Esophagus muscularis mucosa (tissue), 4 donors: ENCODE data around the gene RSRC1. TPM values are rescaled to one million over a fixed set of nuclear protein-coding genes. Genes with fewer than 3 reads are reported as not detected.

Experiments used
- DNase-seq: peaks from one replicate; pipeline ENCODE4 v3.0.0-alpha.2; 2017; ENCODE audit errors: extremely low spot score
- H3K27ac ChIP-seq, 4 donors: fragments of 200-600 bp; sonication (generic); replicated peaks in 1 of 4; 1 replicate in 3 of 4; 2 replicates in 1 of 4; pipeline ENCODE4 v1.5.1; 2016 to 2019; ENCODE audit warnings: mild to moderate bottlenecking in 1 of 4
- H3K27me3 ChIP-seq, 4 donors: fragments of 200-600 bp; sonication (generic); one replicate each; pipeline versions ENCODE4 v1.5.1 to v1.6.0; 2016 to 2019
- H3K36me3 ChIP-seq, 4 donors: fragments of 200-600 bp; sonication (generic); one replicate each; pipeline ENCODE4 v1.5.1; 2016 to 2019
- H3K4me1 ChIP-seq, 4 donors: fragments of 200-600 bp; sonication (generic); one replicate each; pipeline ENCODE4 v1.5.1; 2016 to 2019
- H3K4me3 ChIP-seq, 4 donors: fragments of 200-600 bp; sonication (generic); 1 replicate in 2 of 4; 2 replicates in 2 of 4; pipeline ENCODE4 v1.5.1; 2016 to 2019; ENCODE audit warnings: mild to moderate bottlenecking in 4 of 4, moderate library complexity in 1 of 4
- H3K9me3 ChIP-seq, 4 donors: fragments of 200-600 bp; sonication (generic); 1 replicate in 3 of 4; 2 replicates in 1 of 4; pipeline ENCODE4 v1.5.1; 2016 to 2019
- EP300 ChIP-seq: sonication (generic); formaldehyde crosslinking; IDR thresholded peaks from one replicate; pipeline ENCODE4 v1.6.1; 2017; ENCODE audit warnings: antibody characterized with exemption
- POLR2A ChIP-seq: fragments of 450-650 bp; IDR thresholded peaks from one replicate; pipeline ENCODE4 v1.6.1; 2017; ENCODE audit warnings: antibody characterized with exemption, moderate library complexity, mild to moderate bottlenecking, low read depth
- POLR2AphosphoS5 ChIP-seq, 2 donors: sonication (generic); formaldehyde crosslinking; IDR thresholded peaks; one replicate each; pipeline ENCODE4 v1.6.1; 2017; ENCODE audit warnings: antibody characterized with exemption in 2 of 2
- WGBS: methylation state at CpG from one replicate; pipeline ENCODE4 v1.1.5; 2018; 5-methylcytosine and 5-hydroxymethylcytosine counted together
- intact Hi-C: fragments of 100-400 bp; cut with DNase I; formaldehyde crosslinking; loops from one replicate; pipeline ENCODE4 v1.15.1; 2023
- total RNA-seq, 4 donors: library from RNA; depleted of rRNA; stranded (reverse); fragments of >200 nt; gene quantifications; one replicate each; pipeline versions ENCODE4 v1.1.0 to v1.2.1, GENCODE V29; 2016
- TF ChIP-seq, protein P1 (sequence below), 3 experiments: fragments of 200-600 bp in 2 of 3; fragments of 450-650 bp in 1 of 3; sonication (generic) in 2 of 3; IDR thresholded peaks; one replicate each; pipeline ENCODE4 v1.5.1; 2017 to 2019; ENCODE audit warnings: antibody characterized with exemption in 3 of 3, mild to moderate bottlenecking in 2 of 3, moderate library complexity in 1 of 3

Gene RSRC1
- total RNA-seq, 4 donors from 2014 or later: 33.1 to 57.3 (median 40.6) TPM

DNA sequence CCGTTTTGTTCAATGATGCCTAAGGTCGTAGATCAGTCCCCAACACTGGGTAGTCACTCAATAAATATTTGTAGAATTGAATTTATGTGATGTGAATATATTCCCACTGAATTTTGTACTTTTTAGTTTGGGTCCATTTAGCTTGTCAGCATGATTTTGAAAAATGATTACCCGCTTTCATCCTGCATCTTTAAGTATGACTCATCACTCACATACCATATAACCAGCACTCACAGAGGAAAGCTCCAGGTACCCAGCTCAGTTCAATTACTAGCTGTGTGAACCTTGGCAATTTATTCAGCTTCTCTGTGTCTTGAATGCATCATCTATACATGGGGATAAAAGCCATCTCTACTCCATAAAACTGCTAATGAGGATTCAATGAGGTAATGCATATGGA lies 458.9 kb downstream of the RSRC1 start:
- no peak for DNase-seq
- TF ChIP-seq EP300 (no peak), POLR2A (no peak), POLR2AphosphoS5 (IDR thresholded peaks at IDR 0.05) (no peak)
- TF ChIP-seq, protein P1, sequence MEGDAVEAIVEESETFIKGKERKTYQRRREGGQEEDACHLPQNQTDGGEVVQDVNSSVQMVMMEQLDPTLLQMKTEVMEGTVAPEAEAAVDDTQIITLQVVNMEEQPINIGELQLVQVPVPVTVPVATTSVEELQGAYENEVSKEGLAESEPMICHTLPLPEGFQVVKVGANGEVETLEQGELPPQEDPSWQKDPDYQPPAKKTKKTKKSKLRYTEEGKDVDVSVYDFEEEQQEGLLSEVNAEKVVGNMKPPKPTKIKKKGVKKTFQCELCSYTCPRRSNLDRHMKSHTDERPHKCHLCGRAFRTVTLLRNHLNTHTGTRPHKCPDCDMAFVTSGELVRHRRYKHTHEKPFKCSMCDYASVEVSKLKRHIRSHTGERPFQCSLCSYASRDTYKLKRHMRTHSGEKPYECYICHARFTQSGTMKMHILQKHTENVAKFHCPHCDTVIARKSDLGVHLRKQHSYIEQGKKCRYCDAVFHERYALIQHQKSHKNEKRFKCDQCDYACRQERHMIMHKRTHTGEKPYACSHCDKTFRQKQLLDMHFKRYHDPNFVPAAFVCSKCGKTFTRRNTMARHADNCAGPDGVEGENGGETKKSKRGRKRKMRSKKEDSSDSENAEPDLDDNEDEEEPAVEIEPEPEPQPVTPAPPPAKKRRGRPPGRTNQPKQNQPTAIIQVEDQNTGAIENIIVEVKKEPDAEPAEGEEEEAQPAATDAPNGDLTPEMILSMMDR (IDR thresholded peaks at IDR 0.05): no peak
- 88% methylated on average over 3 of the region's 3 CpGs for WGBS
- Histone ChIP-seq H3K27me3 (no peaks in the 10 kb centered on the region), H3K36me3 (no peaks in the 10 kb centered on the region), H3K4me1 (peaks cover 8 to 27% (median 24%) of the 10 kb centered on the region in 4 donors), H3K4me3 (no peak overlapping the region), H3K9me3 (no peaks in the 10 kb centered on the region), H3K27ac (no peak overlapping the region)
- intact Hi-C loops: no loop called here

DNA sequence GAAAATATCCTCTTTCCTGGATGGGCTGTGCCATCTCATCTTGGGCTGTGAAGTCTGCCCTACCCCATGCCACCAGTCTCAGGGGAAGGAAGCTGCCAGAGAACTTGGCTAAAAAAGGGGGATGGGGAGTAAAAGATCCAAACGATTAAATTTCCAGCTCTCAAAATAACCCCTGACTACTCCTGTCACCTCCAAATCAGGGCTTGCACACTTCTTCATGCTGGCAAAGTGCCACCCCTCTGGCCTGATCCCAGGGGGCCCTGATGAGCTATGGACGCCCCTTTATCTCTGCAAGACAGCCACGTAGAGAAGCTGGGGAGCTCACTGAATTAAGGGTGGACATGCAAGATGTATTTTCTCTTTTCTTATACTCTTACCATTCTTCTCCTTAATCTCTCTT lies 459.9 kb downstream of the RSRC1 start:
- Histone ChIP-seq H3K9me3 (no peaks in the 10 kb centered on the region), H3K4me1 (peaks cover 8 to 27% (median 24%) of the 10 kb centered on the region in 4 donors), H3K27ac (no peak overlapping the region), H3K4me3 (no peak overlapping the region), H3K36me3 (no peaks in the 10 kb centered on the region), H3K27me3 (no peaks in the 10 kb centered on the region)
- 53% methylated on average over 3 of the region's 3 CpGs for WGBS
- intact Hi-C loops: no loop called here
- TF ChIP-seq POLR2A (no peak), EP300 (no peak), POLR2AphosphoS5 (IDR thresholded peaks at IDR 0.05) (no peak)
- TF ChIP-seq, protein P1 (IDR thresholded peaks at IDR 0.05): no peak
- no peak for DNase-seq

DNA sequence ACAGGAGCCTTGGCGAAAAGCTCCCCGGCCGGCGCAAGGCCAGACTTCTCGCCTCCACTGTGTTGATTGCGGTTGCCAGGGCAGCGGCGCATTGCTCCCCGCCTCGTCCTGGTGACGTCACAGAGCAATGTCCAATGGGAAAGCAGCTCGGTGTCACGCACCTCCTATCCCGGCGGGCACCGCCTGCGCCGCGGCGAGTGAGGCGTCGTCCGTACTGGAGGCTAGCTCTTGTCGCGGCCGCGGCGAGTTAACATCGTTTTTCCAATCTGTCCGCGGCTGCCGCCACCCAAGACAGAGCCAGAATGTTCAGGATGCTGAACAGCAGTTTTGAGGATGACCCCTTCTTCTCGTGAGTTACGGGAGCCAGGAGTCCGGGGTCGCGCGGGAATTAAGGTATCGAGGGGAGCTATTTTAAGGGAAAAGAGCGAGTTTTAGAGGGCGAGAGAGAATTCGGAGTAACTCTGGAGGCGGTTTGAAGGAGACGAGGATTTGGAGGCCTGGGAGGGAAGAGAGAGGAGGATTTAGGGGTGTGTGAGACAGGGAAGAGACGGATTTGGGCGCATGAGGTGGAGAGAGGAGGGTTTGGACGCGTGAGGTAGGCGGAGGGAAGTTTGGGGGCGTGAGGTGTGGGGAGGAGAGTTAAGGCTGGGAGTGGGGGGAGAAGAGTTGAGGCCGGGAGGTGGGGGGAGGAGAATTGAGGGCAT lies 461.3 kb downstream of the RSRC1 start, which contains the start of gene MLF1:
TSS of gene MLF1 (plus strand) at position 196 of the 704 bp plus-strand sequence. CDS start at position 303, 107 bp downstream.
- TF ChIP-seq, protein P1 (IDR thresholded peaks at IDR 0.05): no peak
- TF ChIP-seq EP300 (no peak), POLR2A (peak; percentile 32), POLR2AphosphoS5 (IDR thresholded peaks at IDR 0.05) (peak; percentile 97 to 98)
- Histone ChIP-seq H3K4me1 (peaks cover 8 to 27% (median 24%) of the 10 kb centered on the region in 4 donors), H3K9me3 (no peaks in the 10 kb centered on the region), H3K27me3 (no peaks in the 10 kb centered on the region), H3K36me3 (no peaks in the 10 kb centered on the region), H3K4me3 (peak within 1 kb of the TSS; percentile 63 to 78 (median 70)), H3K27ac (peak within 1 kb of the TSS; percentile 79 to 86 (median 85))
- peak; percentile 97 for DNase-seq
- under 1% methylated on average over 35 of the region's 51 CpGs for WGBS
- intact Hi-C loops: no loop called here

DNA sequence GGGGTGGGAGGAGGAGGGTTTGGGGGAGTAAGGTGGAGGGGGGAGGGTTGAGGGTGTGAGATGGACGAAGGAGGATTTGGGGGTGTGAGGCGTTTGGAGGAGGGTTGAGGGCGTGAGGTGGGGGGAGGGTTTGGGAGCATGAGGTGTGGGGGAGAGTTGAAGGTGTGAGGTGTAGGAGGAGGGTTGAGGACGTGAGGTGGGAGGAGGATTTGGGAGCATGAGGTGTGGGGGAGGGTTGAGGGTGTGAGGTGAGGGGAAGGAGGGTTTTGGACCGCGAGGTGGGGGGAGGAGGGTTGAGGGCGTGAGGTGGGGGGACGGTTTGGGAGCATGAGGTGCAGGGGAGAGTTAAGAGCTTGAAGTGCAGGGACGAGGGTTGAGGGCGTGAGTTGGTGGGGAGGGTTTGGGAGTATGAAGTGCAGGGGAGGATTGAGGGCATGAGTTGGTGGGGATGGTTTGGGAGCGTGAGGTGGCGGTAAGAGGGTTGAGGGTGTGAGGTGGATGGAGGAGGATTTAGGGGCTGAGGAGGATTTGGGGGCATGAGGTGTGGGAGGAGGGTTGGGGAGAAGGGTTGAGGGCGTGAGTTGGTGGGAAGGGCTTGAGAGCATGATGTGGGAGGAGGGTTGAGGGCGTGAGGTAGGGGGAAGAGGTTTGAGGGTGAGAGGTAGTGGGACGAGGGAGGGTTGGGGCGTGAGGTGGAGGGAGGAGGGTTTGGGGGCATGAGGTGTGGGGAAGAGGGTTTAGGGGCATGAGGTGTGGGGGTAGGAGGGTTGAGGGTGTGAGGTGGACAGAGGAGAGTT lies 462.3 kb downstream of the RSRC1 start:
- TF ChIP-seq, protein P1 (IDR thresholded peaks at IDR 0.05): no peak
- no peak for TF ChIP-seq POLR2AphosphoS5 (IDR thresholded peaks at IDR 0.05)
- no peak for TF ChIP-seq POLR2A
- TF ChIP-seq EP300: no peak
- no peaks in the 10 kb centered on the region for H3K27me3 ChIP-seq
- H3K9me3 ChIP-seq: no peaks in the 10 kb centered on the region
- 90% methylated on average over 16 of the region's 16 CpGs for WGBS
- H3K4me3 ChIP-seq: peak overlapping the region; percentile 63 to 78 (median 70)
- no peak for DNase-seq
- intact Hi-C loops: no loop called here
- peaks cover 8 to 27% (median 24%) of the 10 kb centered on the region in 4 donors for H3K4me1 ChIP-seq
- no peaks in the 10 kb centered on the region for H3K36me3 ChIP-seq
- no peak overlapping the region for H3K27ac ChIP-seq
